Hepatocyte (in vitro differentiated cells): Measurements from ENCODE around the gene EBF4. TPM values are rescaled to one million over a fixed set of nuclear protein-coding genes. Genes with fewer than 3 reads are reported as not detected.

Source experiments
- DNase-seq: peaks from one replicate; pipeline ENCODE4 v3.0.0-alpha.2; 2016; ENCODE audit warnings: low spot score
- H2AFZ ChIP-seq: fragments of 200-600 bp; sonication (generic); 2 replicates; pipeline ENCODE4 v1.6.0; 2016; ENCODE audit warnings: antibody characterized with exemption, mild to moderate bottlenecking
- H3K27ac ChIP-seq: fragments of 200-600 bp; sonication (generic); 2 replicates; pipeline ENCODE4 v1.5.1; 2016; ENCODE audit warnings: mild to moderate bottlenecking
- H3K27me3 ChIP-seq: fragments of 200-600 bp; sonication (generic); 2 replicates; pipeline ENCODE4 v1.6.1; 2016
- H3K36me3 ChIP-seq: fragments of 200-600 bp; sonication (generic); replicated peaks from 2 replicates; pipeline ENCODE4 v1.5.1; 2016; ENCODE audit warnings: low read depth; ENCODE audit not compliant: insufficient read depth
- H3K4me1 ChIP-seq: fragments of 200-600 bp; sonication (generic); 2 replicates; pipeline ENCODE4 v1.5.1; 2016; ENCODE audit warnings: mild to moderate bottlenecking, moderate library complexity; ENCODE audit not compliant: insufficient read depth
- H3K4me2 ChIP-seq: fragments of 200-600 bp; sonication (generic); 2 replicates; pipeline ENCODE4 v1.6.0; 2016
- H3K4me3 ChIP-seq: fragments of 200-600 bp; sonication (generic); 2 replicates; pipeline ENCODE4 v1.5.1; 2016; ENCODE audit warnings: mild to moderate bottlenecking
- H3K79me2 ChIP-seq: fragments of 200-600 bp; sonication (generic); 2 replicates; pipeline ENCODE4 v1.6.0; 2017; ENCODE audit warnings: mild to moderate bottlenecking
- H3K9me2 ChIP-seq: fragments of 200-600 bp; sonication (generic); replicated peaks from 2 replicates; pipeline ENCODE4 v1.6.0; 2017; ENCODE audit warnings: mild to moderate bottlenecking; ENCODE audit not compliant: insufficient read depth
- H3K9me3 ChIP-seq: fragments of 200-600 bp; sonication (generic); 2 replicates; pipeline ENCODE4 v1.5.1; 2016; ENCODE audit warnings: low read depth, mild to moderate bottlenecking
- H4K20me1 ChIP-seq: fragments of 200-600 bp; sonication (generic); 2 replicates; pipeline ENCODE4 v1.6.0; 2016; ENCODE audit warnings: mild to moderate bottlenecking; ENCODE audit not compliant: insufficient read depth, poor library complexity, severe bottlenecking
- EZH2 ChIP-seq: fragments of 200-600 bp; sonication (generic); IDR thresholded peaks from 2 replicates; pipeline ENCODE4 v1.6.1; 2016; ENCODE audit warnings: antibody characterized with exemption, mild to moderate bottlenecking, borderline replicate concordance
- EZH2phosphoT487 ChIP-seq: fragments of 200-600 bp; sonication (generic); IDR thresholded peaks from one replicate; pipeline ENCODE4 v1.6.1; 2018; ENCODE audit warnings: antibody characterized with exemption, mild to moderate bottlenecking, low read depth, moderate library complexity; ENCODE audit not compliant: unreplicated experiment, severe bottlenecking
- whole genome bisulfite sequencing: methylation state at CpG from one replicate; pipeline ENCODE4 v1.1.6; 2016; ENCODE audit warnings: low lambda C conversion rate; ENCODE audit errors: missing lambda C conversion rate; 5-methylcytosine and 5-hydroxymethylcytosine counted together
- polyA plus RNA-seq: library from polyadenylated mRNA; unstranded; fragments of >200 nt; fragmentation: Nextera tagmentation; extraction: Ambion mirVana; gene quantifications from 2 replicates; pipeline ENCODE4 v1.2.1, GENCODE V29; 2016
- total RNA-seq: library from RNA; depleted of rRNA; stranded (reverse); fragments of >200 nt; gene quantifications from 2 replicates; pipeline ENCODE4 v1.2.3, GENCODE V29; 2014
- TF ChIP-seq, protein P1 (sequence below): fragments of 200-600 bp; sonication (generic); IDR thresholded peaks from 2 replicates; pipeline ENCODE4 v1.5.1; 2016; ENCODE audit warnings: antibody characterized with exemption, mild to moderate bottlenecking; ENCODE audit not compliant: poor library complexity

The EBF4 gene
- total and polyA plus RNA-seq, 2 experiments from 2014 or later = 10.7 to 17.9 TPM

DNA sequence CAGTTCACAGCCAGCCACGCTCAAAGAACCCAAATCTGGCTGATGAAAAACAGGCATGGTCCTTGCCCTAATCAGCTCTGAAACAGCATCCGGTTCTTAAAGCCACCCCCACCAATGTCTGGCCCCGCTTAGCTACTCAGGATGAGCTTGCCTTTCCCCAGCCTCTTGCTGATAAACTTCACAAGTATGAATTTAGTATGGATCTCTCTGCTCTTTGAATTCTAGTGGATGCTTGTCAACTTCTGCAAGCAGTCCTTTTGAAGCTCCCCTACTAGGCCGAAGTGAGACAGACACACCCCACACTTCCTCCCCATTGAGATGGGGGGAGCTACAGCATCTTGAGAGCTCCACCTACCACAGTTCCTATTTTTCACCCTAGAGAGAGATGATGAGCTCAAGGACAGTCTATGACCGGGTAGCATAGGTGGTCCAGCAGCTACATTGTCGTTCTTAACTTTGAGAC, 36.7 kb downstream of the EBF4 start:
- Histone ChIP-seq H3K4me1 (no peaks in the 10 kb centered on the region), H3K36me3 (no peaks in the 10 kb centered on the region), H3K9me3 (no peaks in the 10 kb centered on the region), H3K9me2 (no peaks in the 10 kb centered on the region), H3K27ac (no peak overlapping the region), H4K20me1 (no peaks in the 10 kb centered on the region), H3K27me3 (no peaks in the 10 kb centered on the region), H3K79me2 (no peaks in the 10 kb centered on the region), H3K4me3 (no peak overlapping the region), H3K4me2 (no peak overlapping the region), H2AFZ (no peak overlapping the region)
- no peak for DNase-seq
- WGBS = 51% methylated on average over 6 of the region's 6 CpGs
- TF ChIP-seq EZH2 = no peak
- TF ChIP-seq, protein P1, sequence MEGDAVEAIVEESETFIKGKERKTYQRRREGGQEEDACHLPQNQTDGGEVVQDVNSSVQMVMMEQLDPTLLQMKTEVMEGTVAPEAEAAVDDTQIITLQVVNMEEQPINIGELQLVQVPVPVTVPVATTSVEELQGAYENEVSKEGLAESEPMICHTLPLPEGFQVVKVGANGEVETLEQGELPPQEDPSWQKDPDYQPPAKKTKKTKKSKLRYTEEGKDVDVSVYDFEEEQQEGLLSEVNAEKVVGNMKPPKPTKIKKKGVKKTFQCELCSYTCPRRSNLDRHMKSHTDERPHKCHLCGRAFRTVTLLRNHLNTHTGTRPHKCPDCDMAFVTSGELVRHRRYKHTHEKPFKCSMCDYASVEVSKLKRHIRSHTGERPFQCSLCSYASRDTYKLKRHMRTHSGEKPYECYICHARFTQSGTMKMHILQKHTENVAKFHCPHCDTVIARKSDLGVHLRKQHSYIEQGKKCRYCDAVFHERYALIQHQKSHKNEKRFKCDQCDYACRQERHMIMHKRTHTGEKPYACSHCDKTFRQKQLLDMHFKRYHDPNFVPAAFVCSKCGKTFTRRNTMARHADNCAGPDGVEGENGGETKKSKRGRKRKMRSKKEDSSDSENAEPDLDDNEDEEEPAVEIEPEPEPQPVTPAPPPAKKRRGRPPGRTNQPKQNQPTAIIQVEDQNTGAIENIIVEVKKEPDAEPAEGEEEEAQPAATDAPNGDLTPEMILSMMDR = no peak
- TF ChIP-seq EZH2phosphoT487 = no peak

DNA sequence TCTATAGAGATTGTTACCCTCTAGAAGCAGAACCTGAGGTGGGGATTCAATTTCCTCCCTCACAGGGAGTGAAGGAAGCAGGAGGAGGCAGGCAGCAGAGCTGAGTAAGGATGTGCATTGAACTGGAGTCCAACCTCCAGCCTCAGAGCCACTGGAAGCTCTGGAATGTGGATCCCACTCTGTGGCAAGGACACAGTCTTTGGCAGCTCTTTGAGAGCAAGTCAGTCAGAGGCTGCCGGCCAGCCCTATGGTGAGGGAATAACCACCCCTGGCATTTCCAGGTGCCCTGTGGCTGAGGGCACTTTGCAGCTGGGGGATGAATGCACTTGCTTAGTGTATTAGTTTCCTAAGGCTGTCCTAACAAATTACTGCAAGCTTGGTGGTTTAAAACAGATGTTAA, 37.2 kb downstream of the EBF4 start:
- no peaks in the 10 kb centered on the region for H3K9me2 ChIP-seq
- no peaks in the 10 kb centered on the region for H3K36me3 ChIP-seq
- no peaks in the 10 kb centered on the region for H3K79me2 ChIP-seq
- TF ChIP-seq EZH2phosphoT487 = no peak
- TF ChIP-seq, protein P1 = no peak
- H3K4me1 ChIP-seq = no peaks in the 10 kb centered on the region
- H4K20me1 ChIP-seq = no peaks in the 10 kb centered on the region
- H3K4me3 ChIP-seq = no peak overlapping the region
- H3K9me3 ChIP-seq = no peaks in the 10 kb centered on the region
- DNase-seq = no peak
- H3K27me3 ChIP-seq = no peaks in the 10 kb centered on the region
- H3K4me2 ChIP-seq = no peak overlapping the region
- 77% methylated on average over 1 of the region's 1 CpG for WGBS
- no peak overlapping the region for H2AFZ ChIP-seq
- H3K27ac ChIP-seq = no peak overlapping the region

- H3K36me3 ChIP-seq = no peaks in the 10 kb centered on the region
- H3K27ac ChIP-seq = no peak overlapping the region
- TF ChIP-seq, protein P1 = no peak
- TF ChIP-seq EZH2 (no peak), EZH2phosphoT487 (no peak)
- 87% methylated on average over 2 of the region's 2 CpGs for WGBS
- H3K9me2 ChIP-seq = no peaks in the 10 kb centered on the region
- H3K79me2 ChIP-seq = no peaks in the 10 kb centered on the region
- H3K4me2 ChIP-seq = no peak overlapping the region
- H4K20me1 ChIP-seq = no peaks in the 10 kb centered on the region
- H3K4me1 ChIP-seq = no peaks in the 10 kb centered on the region
- H3K4me3 ChIP-seq = no peak overlapping the region
- no peaks in the 10 kb centered on the region for H3K9me3 ChIP-seq
- no peak overlapping the region for H2AFZ ChIP-seq
- no peak for DNase-seq
- no peaks in the 10 kb centered on the region for H3K27me3 ChIP-seq
These were observed 42.3 kb downstream of the EBF4 start for GRCh38 chr20:2734899-2735298.

GRCh38 chr20:2736441-2736840, 43.9 kb downstream of the EBF4 start:
- no peak overlapping the region for H3K4me2 ChIP-seq

More at GRCh38 chr20:2736441-2736840, 43.9 kb downstream of the EBF4 start:
- no peaks in the 10 kb centered on the region for H3K27me3 ChIP-seq
- no peaks in the 10 kb centered on the region for H3K9me3 ChIP-seq
- no peaks in the 10 kb centered on the region for H3K4me1 ChIP-seq
- DNase-seq = no peak
- no peak overlapping the region for H2AFZ ChIP-seq
- H3K4me3 ChIP-seq = no peak overlapping the region
- H3K27ac ChIP-seq = no peak overlapping the region
- H4K20me1 ChIP-seq = no peaks in the 10 kb centered on the region
- H3K36me3 ChIP-seq = no peaks in the 10 kb centered on the region
- no peaks in the 10 kb centered on the region for H3K9me2 ChIP-seq
- no peaks in the 10 kb centered on the region for H3K79me2 ChIP-seq
- TF ChIP-seq, protein P1 = no peak
- TF ChIP-seq EZH2 (no peak), EZH2phosphoT487 (no peak)
- WGBS = 100% methylated on average over 3 of the region's 3 CpGs
